VCaP (cell line): Measurements from ENCODE around the gene KAZALD1.
A peak's percentile ranks its signal among the peaks of the same experiment; 100 is the strongest.

Experiments used
- H3K27ac ChIP-seq: fragments of 450-650 bp; 2 replicates; pipeline ENCODE4 v1.5.1; 2017
- CTCF ChIP-seq: fragments of 450-650 bp; conservative IDR thresholded peaks from 2 replicates; pipeline ENCODE4 v1.5.1; 2017; ENCODE audit warnings: mild to moderate bottlenecking, moderate library complexity

Gene KAZALD1

GRCh38 chr10:101072923-101073322 lies 11.1 kb downstream of the KAZALD1 start:
- no peak for TF ChIP-seq CTCF
- no peak overlapping the region for H3K27ac ChIP-seq

GRCh38 chr10:101073631-101074030 lies 11.8 kb downstream of the KAZALD1 start:
- no peak overlapping the region for H3K27ac ChIP-seq
- 0 out of 2 replicates have a peak, but pooled peaks have one; percentile 7 for TF ChIP-seq CTCF

GRCh38 chr10:101075775-101076174 lies 14.0 kb downstream of the KAZALD1 start:
- no peak for TF ChIP-seq CTCF

GRCh38 chr10:101076630-101077029 lies 14.8 kb downstream of the KAZALD1 start:
- no peak overlapping the region for H3K27ac ChIP-seq
- no peak for TF ChIP-seq CTCF

More at GRCh38 chr10:101075775-101076174, 14.0 kb downstream of the KAZALD1 start:
- no peak overlapping the region for H3K27ac ChIP-seq

GRCh38 chr10:101079874-101080273 lies 18.1 kb downstream of the KAZALD1 start:
- TF ChIP-seq CTCF = no peak
- no peak overlapping the region for H3K27ac ChIP-seq

- no peak overlapping the region for H3K27ac ChIP-seq
- TF ChIP-seq CTCF = no peak
These were observed 19.4 kb downstream of the KAZALD1 start for GRCh38 chr10:101080933-101081931.

- TF ChIP-seq CTCF = no peak
- no peak overlapping the region for H3K27ac ChIP-seq
These were observed 24.1 kb downstream of the KAZALD1 start for GRCh38 chr10:101085846-101086245.
